ENCODE results near the gene KCTD5.
"Not testable (repeated sequence)": the region's sequence is repeated elsewhere in the genome, so short reads cannot be mapped to it uniquely, and the experiment has no call there.

KCTD5 gene

GRCh38 chr16:2682209-2683021 is at the start of gene KCTD5:
Gene KCTD5 (plus strand): TSS chr16:2682523. CDS start chr16:2682549, 26 bp downstream.
- in situ Hi-C loops (cut with HindIII; ENCODE audit: low sequenced_read_pairs): loop anchor here (25.0 kb wide), 1 partner anchor 420 kb away; the partner anchor contains the start of genes ECI1 and RNPS1

GRCh38 chr16:2639071-2639721 is 43.1 kb upstream of the KCTD5 start:
- in situ Hi-C loops (cut with HindIII; ENCODE audit: low sequenced_read_pairs): not testable (repeated sequence)

GRCh38 chr16:2639722-2640072 is 42.6 kb upstream of the KCTD5 start:
- in situ Hi-C loops (cut with HindIII; ENCODE audit: low sequenced_read_pairs): not testable (repeated sequence)

GRCh38 chr16:2642561-2642960 is 39.8 kb upstream of the KCTD5 start:
- in situ Hi-C loops (cut with HindIII; ENCODE audit: low sequenced_read_pairs): not testable (repeated sequence)

- in situ Hi-C loops (cut with HindIII; ENCODE audit: low sequenced_read_pairs): not testable (repeated sequence)
Measured at GRCh38 chr16:2644754-2645453, 37.4 kb upstream of the KCTD5 start.

- in situ Hi-C loops (cut with HindIII; ENCODE audit: low sequenced_read_pairs): not testable (repeated sequence)
Measured at GRCh38 chr16:2651268-2651871, 31.0 kb upstream of the KCTD5 start.

- in situ Hi-C loops (cut with HindIII; ENCODE audit: low sequenced_read_pairs): not testable (repeated sequence)
Measured at GRCh38 chr16:2653915-2654314, 28.4 kb upstream of the KCTD5 start.

- in situ Hi-C loops (cut with HindIII; ENCODE audit: low sequenced_read_pairs): not testable (repeated sequence)
Measured at GRCh38 chr16:2654949-2655348, 27.4 kb upstream of the KCTD5 start.

GRCh38 chr16:2656985-2657384 is 25.3 kb upstream of the KCTD5 start:
- in situ Hi-C loops (cut with HindIII; ENCODE audit: low sequenced_read_pairs): no loop called here

- in situ Hi-C loops (cut with HindIII; ENCODE audit: low sequenced_read_pairs): not testable (repeated sequence)
Measured at GRCh38 chr16:2657803-2658202, 24.5 kb upstream of the KCTD5 start.

GRCh38 chr16:2659560-2659959 is 22.8 kb upstream of the KCTD5 start:
- in situ Hi-C loops (cut with HindIII; ENCODE audit: low sequenced_read_pairs): not testable (repeated sequence)

- in situ Hi-C loops (cut with HindIII; ENCODE audit: low sequenced_read_pairs): not testable (repeated sequence)
Measured at GRCh38 chr16:2660014-2660662, 22.2 kb upstream of the KCTD5 start.

- in situ Hi-C loops (cut with HindIII; ENCODE audit: low sequenced_read_pairs): not testable (repeated sequence)
Measured at GRCh38 chr16:2660755-2661373, 21.5 kb upstream of the KCTD5 start.

- in situ Hi-C loops (cut with HindIII; ENCODE audit: low sequenced_read_pairs): no loop called here
Measured at GRCh38 chr16:2663553-2664546, 18.5 kb upstream of the KCTD5 start.

- in situ Hi-C loops (cut with HindIII; ENCODE audit: low sequenced_read_pairs): no loop called here
Measured at GRCh38 chr16:2664574-2664982, 17.7 kb upstream of the KCTD5 start.

- in situ Hi-C loops (cut with HindIII; ENCODE audit: low sequenced_read_pairs): not testable (repeated sequence)
Measured at GRCh38 chr16:2666671-2667070, 15.7 kb upstream of the KCTD5 start.

- in situ Hi-C loops (cut with HindIII; ENCODE audit: low sequenced_read_pairs): not testable (repeated sequence)
Measured at GRCh38 chr16:2669587-2669986, 12.7 kb upstream of the KCTD5 start.

GRCh38 chr16:2670017-2670416 is 12.3 kb upstream of the KCTD5 start:
- in situ Hi-C loops (cut with HindIII; ENCODE audit: low sequenced_read_pairs): not testable (repeated sequence)

- in situ Hi-C loops (cut with HindIII; ENCODE audit: low sequenced_read_pairs): not testable (repeated sequence)
Measured at GRCh38 chr16:2671193-2671592, 11.1 kb upstream of the KCTD5 start.

Data from endothelial cell of hepatic sinusoid (primary cell).